ENCODE data around the gene GNA12. TPM values are rescaled to one million over a fixed set of nuclear protein-coding genes. Genes with fewer than 3 reads are reported as not detected.

The GNA12 gene
- total RNA-seq, 1 donor from 2014 or later: 43.0 TPM

GRCh38 chr7:2823130-2823529 lies 21.0 kb downstream of the GNA12 start:
- Histone ChIP-seq H3K27ac (replicated peaks) (peak overlapping the region; percentile 68), H3K4me1 (peaks cover 93% of the 10 kb centered on the region), H3K27me3 (ENCODE audit: low read depth) (no peaks in the 10 kb centered on the region), H3K36me3 (no peaks in the 10 kb centered on the region), H3K4me3 (peak overlapping the region; percentile 12), H3K9me3 (replicated peaks) (no peaks in the 10 kb centered on the region)
- DNase-seq: no peak
- no peak for TF ChIP-seq CTCF (IDR thresholded peaks at IDR 0.05; ENCODE audit: borderline replicate concordance)
- intact Hi-C loops (cut with micrococcal nuclease): no loop called here

- intact Hi-C loops (cut with micrococcal nuclease): no loop called here
- H3K4me3 ChIP-seq: no peak overlapping the region
- H3K4me1 ChIP-seq: peaks cover 98% of the 10 kb centered on the region
- H3K27me3 ChIP-seq (ENCODE audit: low read depth): no peaks in the 10 kb centered on the region
- H3K36me3 ChIP-seq: no peaks in the 10 kb centered on the region
- TF ChIP-seq CTCF (IDR thresholded peaks at IDR 0.05; ENCODE audit: borderline replicate concordance): no peak
- DNase-seq: no peak
- H3K27ac ChIP-seq (replicated peaks): peak overlapping the region; percentile 68
- H3K9me3 ChIP-seq (replicated peaks): no peaks in the 10 kb centered on the region
Observed at GRCh38 chr7:2821842-2822507, 22.1 kb downstream of the GNA12 start.

GRCh38 chr7:2821161-2821841 lies 22.8 kb downstream of the GNA12 start:
- peak; percentile 9 for TF ChIP-seq CTCF (IDR thresholded peaks at IDR 0.05; ENCODE audit: borderline replicate concordance)
- no peak for DNase-seq
- Histone ChIP-seq H3K27me3 (ENCODE audit: low read depth) (no peaks in the 10 kb centered on the region), H3K4me1 (peaks cover 92% of the 10 kb centered on the region), H3K27ac (replicated peaks) (peak overlapping the region; percentile 68), H3K36me3 (no peaks in the 10 kb centered on the region), H3K4me3 (no peak overlapping the region), H3K9me3 (replicated peaks) (no peaks in the 10 kb centered on the region)
- intact Hi-C loops (cut with micrococcal nuclease): no loop called here

- peak; percentile 67 for DNase-seq
- Histone ChIP-seq H3K27ac (replicated peaks) (peak overlapping the region; percentile 68), H3K36me3 (no peaks in the 10 kb centered on the region), H3K4me3 (no peak overlapping the region), H3K9me3 (replicated peaks) (no peaks in the 10 kb centered on the region), H3K27me3 (ENCODE audit: low read depth) (no peaks in the 10 kb centered on the region), H3K4me1 (peaks cover 84% of the 10 kb centered on the region)
- TF ChIP-seq CTCF (IDR thresholded peaks at IDR 0.05; ENCODE audit: borderline replicate concordance): no peak
- intact Hi-C loops (cut with micrococcal nuclease): no loop called here
Observed at GRCh38 chr7:2820508-2820934, 23.6 kb downstream of the GNA12 start.

GRCh38 chr7:2819954-2820397 lies 24.1 kb downstream of the GNA12 start:
- no peak for TF ChIP-seq CTCF (IDR thresholded peaks at IDR 0.05; ENCODE audit: borderline replicate concordance)
- Histone ChIP-seq H3K9me3 (replicated peaks) (no peaks in the 10 kb centered on the region), H3K27me3 (ENCODE audit: low read depth) (no peaks in the 10 kb centered on the region), H3K4me1 (peaks cover 83% of the 10 kb centered on the region), H3K36me3 (no peaks in the 10 kb centered on the region), H3K4me3 (no peak overlapping the region), H3K27ac (replicated peaks) (peak overlapping the region; percentile 68)
- intact Hi-C loops (cut with micrococcal nuclease): no loop called here
- DNase-seq: no peak
